Measurements from ENCODE around the gene CHST11. TPM values are rescaled to one million over a fixed set of nuclear protein-coding genes. Genes with fewer than 3 reads are reported as not detected.

CHST11 gene
- total RNA-seq, 3 donors from 2014 or later = 12.5 to 16.4 (median 15.5) TPM

- H3K4me3 ChIP-seq = no peak overlapping the region
- H3K36me3 ChIP-seq = no peaks in the 10 kb centered on the region
- no peaks in the 10 kb centered on the region for H3K9me3 ChIP-seq
- H3K27me3 ChIP-seq = no peaks in the 10 kb centered on the region
- DNase-seq (ENCODE audit: low spot score in 2 of 2) = no peak
- intact Hi-C loops (cut with DNase I; ENCODE audit: low total_unique reads) = no loop called here
- no peak for TF ChIP-seq CTCF (IDR thresholded peaks at IDR 0.05)
- TF ChIP-seq POLR2A (IDR thresholded peaks at IDR 0.05) = no peak
- TF ChIP-seq POLR2AphosphoS5 (IDR thresholded peaks at IDR 0.05) = no peak
- no peaks in the 10 kb centered on the region for H3K4me1 ChIP-seq
- no peak overlapping the region for H3K27ac ChIP-seq
These were observed 307.7 kb downstream of the CHST11 start for GRCh38 chr12:104764225-104765091.

GRCh38 chr12:104767261-104767660 lies 310.5 kb downstream of the CHST11 start:
- H3K4me1 ChIP-seq = no peaks in the 10 kb centered on the region
- no peak for DNase-seq (ENCODE audit: low spot score in 2 of 2)
- no peak overlapping the region for H3K4me3 ChIP-seq
- H3K36me3 ChIP-seq = no peaks in the 10 kb centered on the region
- H3K27ac ChIP-seq = no peak overlapping the region
- no peaks in the 10 kb centered on the region for H3K27me3 ChIP-seq
- TF ChIP-seq CTCF (IDR thresholded peaks at IDR 0.05) = no peak
- no peak for TF ChIP-seq POLR2AphosphoS5 (IDR thresholded peaks at IDR 0.05)
- no peak for TF ChIP-seq POLR2A (IDR thresholded peaks at IDR 0.05)
- intact Hi-C loops (cut with DNase I; ENCODE audit: low total_unique reads) = loop anchor here (2.0 kb wide), 1 partner anchor 306 kb away; no protein-coding TSS in a partner anchor
- peaks cover 0 to 5% of the 10 kb centered on the region in 2 donors for H3K9me3 ChIP-seq

- Histone ChIP-seq H3K9me3 (peaks cover 0 to 13% of the 10 kb centered on the region in 2 donors), H3K27me3 (no peaks in the 10 kb centered on the region), H3K27ac (no peak overlapping the region), H3K4me1 (no peaks in the 10 kb centered on the region), H3K36me3 (no peaks in the 10 kb centered on the region), H3K4me3 (no peak overlapping the region)
- TF ChIP-seq POLR2AphosphoS5 (IDR thresholded peaks at IDR 0.05) (no peak), CTCF (IDR thresholded peaks at IDR 0.05) (no peak), POLR2A (IDR thresholded peaks at IDR 0.05) (no peak)
- DNase-seq (ENCODE audit: low spot score in 2 of 2) = no peak
- intact Hi-C loops (cut with DNase I; ENCODE audit: low total_unique reads) = no loop called here
These were observed 311.3 kb downstream of the CHST11 start for GRCh38 chr12:104768033-104768432.

GRCh38 chr12:104769144-104769561 lies 312.4 kb downstream of the CHST11 start:
- Histone ChIP-seq H3K27me3 (no peaks in the 10 kb centered on the region), H3K4me1 (no peaks in the 10 kb centered on the region), H3K9me3 (peaks cover 0 to 24% of the 10 kb centered on the region in 2 donors), H3K4me3 (no peak overlapping the region), H3K36me3 (no peaks in the 10 kb centered on the region), H3K27ac (no peak overlapping the region)
- intact Hi-C loops (cut with DNase I; ENCODE audit: low total_unique reads) = no loop called here
- TF ChIP-seq POLR2A (IDR thresholded peaks at IDR 0.05) (no peak), CTCF (IDR thresholded peaks at IDR 0.05) (no peak), POLR2AphosphoS5 (IDR thresholded peaks at IDR 0.05) (no peak)
- no peak for DNase-seq (ENCODE audit: low spot score in 2 of 2)

- no peak overlapping the region for H3K27ac ChIP-seq
- H3K27me3 ChIP-seq = no peaks in the 10 kb centered on the region
- no peak overlapping the region for H3K4me3 ChIP-seq
- H3K9me3 ChIP-seq = peaks cover 0 to 24% of the 10 kb centered on the region in 2 donors
- DNase-seq (ENCODE audit: low spot score in 2 of 2) = no peak
- intact Hi-C loops (cut with DNase I; ENCODE audit: low total_unique reads) = no loop called here
- TF ChIP-seq POLR2AphosphoS5 (IDR thresholded peaks at IDR 0.05) (no peak), CTCF (IDR thresholded peaks at IDR 0.05) (no peak), POLR2A (IDR thresholded peaks at IDR 0.05) (no peak)
- H3K36me3 ChIP-seq = no peaks in the 10 kb centered on the region
- H3K4me1 ChIP-seq = no peaks in the 10 kb centered on the region
These were observed 315.6 kb downstream of the CHST11 start for GRCh38 chr12:104772336-104772735.

All from breast epithelium (tissue), 4 donors.